A673 (cell line): ENCODE data around the gene TUBA3D. TPM values are rescaled to one million over a fixed set of nuclear protein-coding genes. Genes with fewer than 3 reads are reported as not detected.
"Not testable (repeated sequence)": the region's sequence is repeated elsewhere in the genome, so short reads cannot be mapped to it uniquely, and the experiment has no call there.

ENCODE experiments used
- BruUV-seq: library from RNA; stranded (reverse); fragments of 400-500 nt; replicated peaks from 2 replicates; lab custom pipeline; 2021; lab: Mats Ljungman, UMichigan
- CTCF ChIA-PET: fragments of 300-600 bp; sonication (Branson Sonifier 250); formaldehyde crosslinking; loops from one replicate; lab custom pipeline; 2022; ENCODE audit warnings: antibody characterized with exemption; lab: Charles Lee
- POLR2A ChIA-PET: fragments of 300-600 bp; sonication (Branson Sonifier 250); formaldehyde crosslinking; loops from one replicate; lab custom pipeline; 2022; ENCODE audit warnings: antibody characterized with exemption; ENCODE audit not compliant: low non-redundant PET; lab: Charles Lee
- DNase-seq: peaks from one replicate; pipeline ENCODE4 v3.0.0-alpha.2; 2015; ENCODE audit warnings: low spot score
- H3K27ac ChIP-seq: fragments of 200-600 bp; sonication (generic); 2 replicates; pipeline ENCODE4 v1.5.1; 2016; ENCODE audit warnings: mixed run types, low read depth, mild to moderate bottlenecking, mixed read lengths, antibody characterized with exemption, low read length; ENCODE audit not compliant: poor library complexity, severe bottlenecking
- H3K27me3 ChIP-seq: fragments of 200-600 bp; sonication (generic); replicated peaks from 2 replicates; pipeline ENCODE4 v1.6.1; 2017; ENCODE audit warnings: mixed run types, low read depth, mild to moderate bottlenecking, mixed read lengths, antibody characterized with exemption, low read length; ENCODE audit not compliant: insufficient read depth, poor library complexity
- H3K36me3 ChIP-seq: fragments of 200-600 bp; sonication (generic); 2 replicates; pipeline ENCODE4 v1.6.1; 2016; ENCODE audit warnings: mixed run types, mild to moderate bottlenecking, mixed read lengths, antibody characterized with exemption, low read length; ENCODE audit not compliant: insufficient read depth, poor library complexity, severe bottlenecking
- H3K4me1 ChIP-seq: fragments of 200-600 bp; sonication (generic); 2 replicates; pipeline ENCODE4 v1.6.1; 2017; ENCODE audit warnings: mixed run types, mild to moderate bottlenecking, mixed read lengths, antibody characterized with exemption, low read length; ENCODE audit not compliant: insufficient read depth, poor library complexity, severe bottlenecking
- H3K4me3 ChIP-seq: fragments of 200-600 bp; sonication (generic); 2 replicates; pipeline ENCODE4 v1.5.1; 2016; ENCODE audit warnings: low read depth, mixed run types, mild to moderate bottlenecking, mixed read lengths, low read length; ENCODE audit not compliant: poor library complexity, severe bottlenecking
- H3K9me3 ChIP-seq: fragments of 200-600 bp; sonication (generic); 2 replicates; pipeline ENCODE4 v1.6.1; 2016; ENCODE audit warnings: mixed run types, low read depth, mild to moderate bottlenecking, mixed read lengths, antibody characterized with exemption, low read length; ENCODE audit not compliant: poor library complexity, severe bottlenecking
- EZH2 ChIP-seq: fragments of 200-600 bp; sonication (generic); IDR thresholded peaks from 2 replicates; pipeline ENCODE4 v1.6.1; 2017; ENCODE audit warnings: borderline replicate concordance, low read depth, mild to moderate bottlenecking, mixed read lengths, antibody characterized with exemption, low read length; ENCODE audit not compliant: poor library complexity, severe bottlenecking
- intact Hi-C: fragments of 100-400 bp; cut with micrococcal nuclease; formaldehyde crosslinking; loops from one replicate; pipeline ENCODE4 v1.10.0; 2022; ENCODE audit not compliant: unreplicated experiment
- total RNA-seq: library from RNA; stranded (reverse); gene quantifications from 2 replicates; pipeline ENCODE4 v1.2.3, GENCODE V29; 2021
- TF ChIP-seq, protein P1 (sequence below): fragments of 300-800, 200-600 bp; sonication (generic); conservative IDR thresholded peaks from 2 replicates; pipeline ENCODE4 v1.5.1; 2017; ENCODE audit warnings: low read depth, mild to moderate bottlenecking, antibody characterized with exemption, low read length, moderate library complexity, mixed read lengths

Gene TUBA3D
- total RNA-seq, 1 experiment from 2014 or later = not detected

DNA sequence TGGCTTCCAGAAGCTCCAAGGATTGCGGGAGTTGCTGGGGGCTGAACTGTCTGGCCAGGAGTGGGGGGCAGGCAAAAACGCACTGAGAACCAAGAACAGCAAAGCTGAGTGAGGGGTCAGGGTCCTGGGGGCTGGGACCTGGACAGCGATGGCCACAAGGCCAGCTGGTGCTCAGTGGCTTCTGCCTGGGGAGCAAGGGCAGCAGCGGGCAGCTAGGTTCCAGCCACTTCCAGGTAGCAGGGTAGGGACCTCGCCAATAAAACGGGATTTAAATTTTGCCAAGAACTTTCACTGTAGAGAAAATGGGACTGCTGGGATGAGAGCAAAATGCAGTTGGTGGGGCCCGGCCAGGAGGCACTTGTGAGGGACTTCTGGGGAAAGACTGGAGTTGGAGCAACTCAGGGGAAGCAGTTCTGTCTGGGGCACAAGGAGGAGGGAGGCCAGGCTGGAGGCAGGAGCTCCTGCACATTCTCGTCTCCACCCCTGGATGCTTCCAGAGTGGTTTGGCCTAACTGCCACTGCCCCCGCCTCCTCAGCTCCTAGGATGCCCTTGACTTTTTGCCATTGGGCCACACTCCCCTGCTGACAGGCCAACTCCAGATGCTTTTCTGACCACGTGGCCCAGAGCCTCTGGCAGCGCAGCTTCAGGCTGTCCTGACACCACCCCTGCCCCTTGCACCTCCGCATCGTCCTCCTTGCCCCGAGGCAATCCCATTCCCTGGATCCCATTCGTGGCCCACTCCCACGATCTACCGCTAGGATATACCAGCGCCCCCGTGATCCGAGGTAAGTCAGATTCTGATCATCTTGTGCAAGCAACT, 46.3 kb downstream of the TUBA3D start:
- POLR2A ChIA-PET = no interaction called here
- H3K27me3 ChIP-seq = no peaks in the 10 kb centered on the region

DNA sequence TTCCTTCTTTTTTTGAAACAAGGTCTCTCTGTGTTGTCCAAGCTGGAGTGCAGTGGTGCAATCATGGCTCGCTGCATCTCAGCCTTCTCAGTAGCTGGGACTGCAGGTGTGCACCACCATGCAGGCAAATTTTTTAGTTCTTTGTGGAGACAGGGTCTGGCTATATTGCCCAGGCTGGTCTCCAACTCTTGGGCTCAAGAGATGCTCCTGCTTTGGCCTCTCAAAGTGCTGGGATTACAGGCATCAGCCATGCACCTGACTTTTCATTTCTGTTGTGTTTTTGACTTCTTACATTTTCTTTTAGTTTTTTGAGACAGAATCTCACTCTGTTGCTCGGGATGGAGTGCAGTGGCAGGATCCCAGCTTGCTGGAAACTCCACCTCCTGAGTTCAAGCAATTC, 49.3 kb downstream of the TUBA3D start:
- not testable (repeated sequence) for BruUV-seq

More for the DNA sequence above, 46.3 kb downstream of the TUBA3D start:
- intact Hi-C loops = no loop called here
- Histone ChIP-seq H3K4me3 (no peak overlapping the region), H3K36me3 (peaks cover 8% of the 10 kb centered on the region), H3K27ac (no peak overlapping the region), H3K4me1 (no peaks in the 10 kb centered on the region), H3K9me3 (no peaks in the 10 kb centered on the region)
- DNase-seq = no peak
- CTCF ChIA-PET = no interaction called here
- BruUV-seq = no TSS peak
- TF ChIP-seq EZH2 = no peak
- TF ChIP-seq, protein P1, sequence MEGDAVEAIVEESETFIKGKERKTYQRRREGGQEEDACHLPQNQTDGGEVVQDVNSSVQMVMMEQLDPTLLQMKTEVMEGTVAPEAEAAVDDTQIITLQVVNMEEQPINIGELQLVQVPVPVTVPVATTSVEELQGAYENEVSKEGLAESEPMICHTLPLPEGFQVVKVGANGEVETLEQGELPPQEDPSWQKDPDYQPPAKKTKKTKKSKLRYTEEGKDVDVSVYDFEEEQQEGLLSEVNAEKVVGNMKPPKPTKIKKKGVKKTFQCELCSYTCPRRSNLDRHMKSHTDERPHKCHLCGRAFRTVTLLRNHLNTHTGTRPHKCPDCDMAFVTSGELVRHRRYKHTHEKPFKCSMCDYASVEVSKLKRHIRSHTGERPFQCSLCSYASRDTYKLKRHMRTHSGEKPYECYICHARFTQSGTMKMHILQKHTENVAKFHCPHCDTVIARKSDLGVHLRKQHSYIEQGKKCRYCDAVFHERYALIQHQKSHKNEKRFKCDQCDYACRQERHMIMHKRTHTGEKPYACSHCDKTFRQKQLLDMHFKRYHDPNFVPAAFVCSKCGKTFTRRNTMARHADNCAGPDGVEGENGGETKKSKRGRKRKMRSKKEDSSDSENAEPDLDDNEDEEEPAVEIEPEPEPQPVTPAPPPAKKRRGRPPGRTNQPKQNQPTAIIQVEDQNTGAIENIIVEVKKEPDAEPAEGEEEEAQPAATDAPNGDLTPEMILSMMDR = no peak

DNA sequence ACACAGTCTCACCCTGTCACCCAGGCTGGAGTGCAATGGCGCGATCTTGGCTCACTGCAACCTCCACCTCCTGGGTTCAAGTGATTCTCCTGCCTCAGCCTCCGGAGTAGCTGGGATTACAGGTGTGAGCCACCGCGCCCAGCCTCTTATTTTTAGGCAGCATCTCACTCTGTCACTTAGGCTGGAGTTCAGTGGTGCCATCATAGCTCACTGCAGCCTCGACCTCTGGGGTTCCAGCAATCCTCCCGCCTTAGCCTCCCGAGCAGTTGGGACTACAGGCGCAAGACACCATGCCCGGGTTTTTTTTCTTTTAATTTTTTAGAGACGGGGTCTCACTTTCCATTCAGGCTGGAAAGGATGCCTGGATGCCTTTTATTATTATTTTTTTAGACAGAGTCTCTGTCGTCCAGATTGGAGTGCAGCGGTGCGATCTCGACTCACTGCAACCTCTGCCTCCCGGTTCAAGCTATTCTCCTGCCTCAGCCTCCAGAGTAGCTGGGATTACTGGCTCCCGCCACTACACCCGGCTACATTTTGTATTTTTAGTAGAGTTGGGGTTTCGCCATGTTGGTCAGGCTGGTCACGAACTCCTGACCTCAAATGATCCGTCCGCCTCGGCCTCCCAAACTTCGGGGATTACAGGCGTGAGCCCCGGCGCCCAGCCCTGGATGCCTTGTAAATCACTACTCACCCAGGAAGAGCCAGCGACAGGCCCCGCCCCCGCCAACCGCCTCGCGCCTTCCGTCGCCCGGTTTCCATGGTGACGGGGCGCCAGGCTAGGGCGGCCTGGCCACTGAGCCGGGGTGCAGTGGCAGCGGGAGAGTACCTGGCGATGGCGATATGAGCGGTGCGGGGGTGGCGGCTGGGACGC, 51.4 kb downstream of the TUBA3D start, which contains the start of gene CCDC74A:
CCDC74A (plus strand) TSS at position 758 of the 871 bp plus-strand sequence; CDS start at position 841, 83 bp downstream.
- POLR2A ChIA-PET, H3K9me3 ChIP-seq, H3K27me3 ChIP-seq, CTCF ChIA-PET, H3K4me1 ChIP-seq, H3K36me3 ChIP-seq, BruUV-seq, H3K27ac ChIP-seq, intact Hi-C loops: not testable (repeated sequence)
- H3K4me3 ChIP-seq = peak within 1 kb of the TSS; percentile 41
- peak; percentile 77 for DNase-seq

More for the DNA sequence above, 49.3 kb downstream of the TUBA3D start:
- H3K27me3 ChIP-seq, DNase-seq, CTCF ChIA-PET, H3K4me1 ChIP-seq, POLR2A ChIA-PET, H3K9me3 ChIP-seq, H3K27ac ChIP-seq, H3K4me3 ChIP-seq, H3K36me3 ChIP-seq, intact Hi-C loops: not testable (repeated sequence)

DNA sequence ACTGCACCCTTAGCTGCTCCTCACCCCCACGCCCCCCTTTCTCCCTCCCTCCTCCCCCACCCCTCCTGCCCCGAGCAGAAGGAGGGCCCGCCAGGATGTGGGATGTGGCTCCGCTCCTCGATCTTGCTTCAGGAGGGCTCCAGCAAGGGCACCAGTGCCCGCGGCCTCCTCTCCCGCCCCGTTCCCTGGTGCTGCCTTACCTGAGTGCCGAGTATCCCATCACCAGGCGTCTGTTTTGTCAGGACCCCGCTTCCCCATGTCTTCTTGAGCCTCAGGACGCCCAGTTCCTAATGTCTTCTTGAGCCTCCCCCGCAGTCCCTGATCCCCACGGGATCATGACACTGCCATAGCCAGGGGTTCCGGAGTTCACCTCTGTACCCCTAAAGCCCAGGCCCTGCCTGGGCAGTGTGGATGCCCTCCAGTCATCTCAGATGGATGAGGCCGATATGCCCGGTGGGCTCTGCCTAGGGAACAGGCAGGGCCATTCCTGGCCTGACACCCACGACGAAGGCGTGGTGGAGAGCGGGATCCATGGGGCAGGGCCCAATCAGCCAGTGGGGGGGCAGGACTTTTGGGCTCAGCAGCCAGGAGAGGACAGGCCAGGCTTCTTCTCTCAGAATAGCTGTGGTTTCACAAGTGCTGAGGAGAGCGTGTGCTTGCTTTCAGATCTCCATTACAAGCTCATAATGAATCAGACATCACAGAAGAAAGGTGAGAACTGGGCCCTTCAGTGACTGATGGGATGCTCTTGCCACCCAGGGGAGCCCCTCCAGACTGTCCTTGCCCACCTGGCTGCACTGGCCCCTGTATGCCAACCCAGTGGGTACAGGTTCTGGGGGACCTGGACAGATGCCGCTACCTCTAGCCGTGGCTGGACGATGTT, 53.3 kb downstream of the TUBA3D start:
- H3K27me3 ChIP-seq, BruUV-seq, H3K4me1 ChIP-seq, H3K27ac ChIP-seq, POLR2A ChIA-PET, H3K9me3 ChIP-seq, H3K36me3 ChIP-seq, CTCF ChIA-PET, DNase-seq, intact Hi-C loops, H3K4me3 ChIP-seq: not testable (repeated sequence)

DNA sequence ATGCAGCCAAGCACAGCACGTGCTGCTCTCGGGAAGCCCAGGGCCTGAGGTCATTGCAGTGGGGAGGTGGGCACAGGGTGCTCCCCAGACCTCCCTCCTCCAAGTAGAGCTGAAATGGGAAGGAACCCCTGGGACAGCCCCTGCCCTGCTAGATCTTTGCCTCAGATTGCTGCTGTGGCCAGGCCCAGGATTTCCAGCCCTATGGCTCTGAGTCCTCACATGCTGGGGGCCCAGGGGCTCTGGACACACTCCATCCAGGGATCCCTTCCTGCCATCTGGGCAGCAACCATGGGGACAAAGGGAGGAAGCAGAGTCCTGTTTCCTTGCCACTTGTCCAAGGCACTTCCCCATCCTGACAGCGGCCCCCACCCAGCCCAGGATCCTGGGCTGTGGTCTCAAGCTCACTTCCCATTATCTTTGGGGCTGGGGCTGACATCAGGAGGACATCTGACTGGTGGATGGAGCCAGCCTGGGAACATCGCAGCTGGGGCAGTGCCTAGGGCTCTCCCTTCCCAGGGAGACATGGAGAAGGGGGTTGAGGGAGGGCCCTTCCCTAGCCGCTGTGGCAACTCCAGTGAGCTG, 54.0 kb downstream of the TUBA3D start:
- H3K27ac ChIP-seq, H3K9me3 ChIP-seq, H3K4me1 ChIP-seq, H3K27me3 ChIP-seq, DNase-seq, POLR2A ChIA-PET, H3K4me3 ChIP-seq, H3K36me3 ChIP-seq, BruUV-seq, CTCF ChIA-PET, intact Hi-C loops: not testable (repeated sequence)
